Esophagus (tissue), 2 donors: Measurements from ENCODE around the gene YY1AP1. TPM values are rescaled to one million over a fixed set of nuclear protein-coding genes. Genes with fewer than 3 reads are reported as not detected.
A peak's percentile ranks its signal among the peaks of the same experiment; 100 is the strongest.
"Not testable (repeated sequence)": the region's sequence is repeated elsewhere in the genome, so short reads cannot be mapped to it uniquely, and the experiment has no call there.

ENCODE experiments used
- H3K27ac ChIP-seq, 2 donors: one replicate each; pipeline ENCODE4 v1.5.1; 2013; ENCODE audit warnings: low read depth in 2 of 2, mild to moderate bottlenecking in 2 of 2, inconsistent platforms in 1 of 2, low read length in 1 of 2, moderate library complexity in 1 of 2
- H3K27me3 ChIP-seq, 2 donors: one replicate each; pipeline ENCODE4 v1.6.1; 2013; ENCODE audit warnings: low read length in 2 of 2, control low read depth in 1 of 2, mild to moderate bottlenecking in 1 of 2; ENCODE audit not compliant: insufficient read depth in 2 of 2, control insufficient read depth in 1 of 2
- H3K36me3 ChIP-seq, 2 donors: one replicate each; pipeline ENCODE4 v1.6.1; 2013; ENCODE audit warnings: low read length in 1 of 2; ENCODE audit not compliant: control insufficient read depth in 2 of 2, insufficient read depth in 2 of 2
- H3K4me1 ChIP-seq, 2 donors: one replicate each; pipeline ENCODE4 v1.6.1; 2013; ENCODE audit warnings: low read length in 1 of 2; ENCODE audit not compliant: control insufficient read depth in 2 of 2, insufficient read depth in 2 of 2
- H3K4me3 ChIP-seq, 2 donors: one replicate each; pipeline ENCODE4 v1.5.1; 2013; ENCODE audit warnings: low read length in 2 of 2, mild to moderate bottlenecking in 2 of 2, low read depth in 1 of 2, moderate library complexity in 1 of 2
- H3K9me3 ChIP-seq, 2 donors: one replicate each; pipeline ENCODE4 v1.6.1; 2013; ENCODE audit warnings: mild to moderate bottlenecking in 2 of 2, low read depth in 1 of 2, low read length in 1 of 2, moderate library complexity in 1 of 2; ENCODE audit not compliant: control insufficient read depth in 2 of 2, insufficient read depth in 1 of 2
- WGBS, 2 donors: extraction: QIAGEN DNeasy Blood & Tissue Kit; methylation state at CpG; one replicate each; pipeline ENCODE4 v1.1.7; 2013; 5-methylcytosine and 5-hydroxymethylcytosine counted together
- polyA plus RNA-seq, 2 donors: library from polyadenylated mRNA; stranded (reverse); fragments of 200-250 nt; gene quantifications; one replicate each; pipeline ENCODE4 v1.2.3, GENCODE V29; 2013
- donor health status: healthy with polysubstance abuse.
- donor health status: Bipolar disorder and iron deficiency.

The YY1AP1 gene
- 10 to 100 TPM; 31.8 to 37.4 TPM for polyA plus RNA-seq

GRCh38 chr1:155688324-155689080 is at the start of gene YY1AP1:
Gene YY1AP1 (minus strand): TSS chr1:155688774. CDS start chr1:155680436, 8,338 bp downstream.
- Histone ChIP-seq H3K4me1 (peaks cover 0 to 3% of the 10 kb centered on the region in 2 donors), H3K36me3 (peaks cover 0 to 3% of the 10 kb centered on the region in 2 donors), H3K9me3 (no peaks in the 10 kb centered on the region), H3K27me3 (no peaks in the 10 kb centered on the region), H3K4me3 (peak within 1 kb of the TSS; percentile 98 to 99), H3K27ac (peak within 1 kb of the TSS; percentile 99 to 100)
- 0% methylated on average over 67 to 81 of the region's 81 CpGs for WGBS, 2 donors

GRCh38 chr1:155729031-155729898 is 40.7 kb upstream of the YY1AP1 start:
- no peak overlapping the region for H3K4me3 ChIP-seq
- no peak overlapping the region for H3K27ac ChIP-seq

GRCh38 chr1:155725142-155725541 is 36.6 kb upstream of the YY1AP1 start:
- Histone ChIP-seq H3K36me3 (no peaks in the 10 kb centered on the region), H3K27ac (no peak overlapping the region), H3K9me3 (no peaks in the 10 kb centered on the region), H3K4me1 (no peaks in the 10 kb centered on the region), H3K4me3 (no peak overlapping the region), H3K27me3 (no peaks in the 10 kb centered on the region)
- WGBS, 2 donors: 97 to 99% methylated on average over 3 of the region's 3 CpGs

More at GRCh38 chr1:155729031-155729898, 40.7 kb upstream of the YY1AP1 start:
- no peaks in the 10 kb centered on the region for H3K4me1 ChIP-seq
- H3K36me3 ChIP-seq: peaks cover 0 to 2% of the 10 kb centered on the region in 2 donors
- no peaks in the 10 kb centered on the region for H3K27me3 ChIP-seq
- 62% methylated on average over 12 of the region's 12 CpGs for WGBS, 2 donors
- H3K9me3 ChIP-seq: no peaks in the 10 kb centered on the region

- Histone ChIP-seq H3K4me3 (no peak overlapping the region), H3K4me1 (no peaks in the 10 kb centered on the region), H3K27me3 (no peaks in the 10 kb centered on the region), H3K27ac (no peak overlapping the region), H3K9me3 (no peaks in the 10 kb centered on the region), H3K36me3 (no peaks in the 10 kb centered on the region)
- 93 to 98% methylated on average over 4 of the region's 4 CpGs for WGBS, 2 donors
Observed at GRCh38 chr1:155719703-155720102, 31.1 kb upstream of the YY1AP1 start.

GRCh38 chr1:155718524-155719115 is 30.0 kb upstream of the YY1AP1 start:
- not testable (repeated sequence) for H3K9me3 ChIP-seq, H3K36me3 ChIP-seq, H3K27ac ChIP-seq, H3K27me3 ChIP-seq, H3K4me1 ChIP-seq, H3K4me3 ChIP-seq
- 93 to 95% methylated on average over 6 of the region's 6 CpGs for WGBS, 2 donors

GRCh38 chr1:155717041-155717440 is 28.5 kb upstream of the YY1AP1 start:
- no peaks in the 10 kb centered on the region for H3K9me3 ChIP-seq
- no peaks in the 10 kb centered on the region for H3K27me3 ChIP-seq
- H3K27ac ChIP-seq: no peak overlapping the region
- WGBS, 2 donors: 88 to 93% methylated on average over 7 of the region's 7 CpGs
- H3K4me1 ChIP-seq: no peaks in the 10 kb centered on the region
- H3K36me3 ChIP-seq: no peaks in the 10 kb centered on the region
- no peak overlapping the region for H3K4me3 ChIP-seq

GRCh38 chr1:155715777-155716176 is 27.2 kb upstream of the YY1AP1 start:
- H3K4me1 ChIP-seq: no peaks in the 10 kb centered on the region
- H3K36me3 ChIP-seq: no peaks in the 10 kb centered on the region
- 96 to 98% methylated on average over 5 of the region's 5 CpGs for WGBS, 2 donors
- H3K27me3 ChIP-seq: no peaks in the 10 kb centered on the region
- H3K4me3 ChIP-seq: no peak overlapping the region
- H3K9me3 ChIP-seq: no peaks in the 10 kb centered on the region
- H3K27ac ChIP-seq: no peak overlapping the region

GRCh38 chr1:155715056-155715455 is 26.5 kb upstream of the YY1AP1 start:
- H3K4me3 ChIP-seq, H3K27me3 ChIP-seq, H3K27ac ChIP-seq, H3K9me3 ChIP-seq, H3K36me3 ChIP-seq, H3K4me1 ChIP-seq: not testable (repeated sequence)
- WGBS, 2 donors: 97 to 98% methylated on average over 3 of the region's 3 CpGs

- Histone ChIP-seq H3K4me3 (no peak overlapping the region), H3K27ac (no peak overlapping the region), H3K9me3 (no peaks in the 10 kb centered on the region), H3K4me1 (no peaks in the 10 kb centered on the region), H3K27me3 (no peaks in the 10 kb centered on the region), H3K36me3 (no peaks in the 10 kb centered on the region)
- WGBS, 2 donors: 62 to 64% methylated on average over 2 of the region's 2 CpGs
Observed at GRCh38 chr1:155713075-155713474, 24.5 kb upstream of the YY1AP1 start.
